Colonic mucosa (tissue), 4 donors: Measurements from ENCODE around the gene ZNF185. TPM values are rescaled to one million over a fixed set of nuclear protein-coding genes. Genes with fewer than 3 reads are reported as not detected.

Source experiments
- DNase-seq: peaks from one replicate; pipeline ENCODE4 v3.0.0-alpha.2; 2020
- H3K27ac ChIP-seq: fragments of 200-600 bp; one replicate; pipeline ENCODE4 v1.8.0; 2021
- H3K27me3 ChIP-seq: fragments of 200-600 bp; one replicate; pipeline ENCODE4 v1.8.0; 2021
- H3K36me3 ChIP-seq: fragments of 200-600 bp; one replicate; pipeline ENCODE4 v1.8.0; 2021
- H3K4me1 ChIP-seq: fragments of 200-600 bp; one replicate; pipeline ENCODE4 v1.8.0; 2021; ENCODE audit warnings: mild to moderate bottlenecking
- H3K4me3 ChIP-seq: fragments of 200-600 bp; one replicate; pipeline ENCODE4 v1.8.0; 2021
- H3K9ac ChIP-seq, 2 donors: one replicate each; pipeline ENCODE4 v1.7.0; 2013; ENCODE audit warnings: control low read depth in 2 of 2, low read depth in 2 of 2, low read length in 2 of 2
- H3K9me3 ChIP-seq: fragments of 200-600 bp; one replicate; pipeline ENCODE4 v1.8.0; 2021
- intact Hi-C: fragments of 100-400 bp; cut with DNase I; formaldehyde crosslinking; loops from one replicate; pipeline ENCODE4 v1.14.1; 2022
- total RNA-seq, 2 donors: library from RNA; stranded (reverse); fragmentation: NEBNext Ultra II Directional in 1 of 2; extraction: Animal tissue kit (Norgen Biotek cat#: 25700) in 1 of 2; gene quantifications; one replicate each; pipeline ENCODE4 v1.2.1, GENCODE V29; 2021
- TF ChIP-seq, protein P1 (sequence below): fragments of 200-600 bp; IDR thresholded peaks from one replicate; pipeline ENCODE4 v1.8.0; 2022; ENCODE audit warnings: antibody characterized with exemption, mild to moderate bottlenecking
- donor health status: healthy.
- donor health status: DM: no; HTN: no; CAD: no.
- donor health status: DM: no; HTN: no; CAD: no.

ZNF185 gene
- total RNA-seq, 2 donors from 2014 or later: 3.6 to 4.5 TPM

GRCh38 chrX:152900937-152901445, 3.1 kb downstream of the ZNF185 start:
- DNase-seq: no peak
- Histone ChIP-seq H3K4me3 (no peak overlapping the region), H3K9ac (no peak overlapping the region), H3K4me1 (no peaks in the 10 kb centered on the region), H3K27me3 (no peaks in the 10 kb centered on the region), H3K27ac (no peak overlapping the region), H3K36me3 (no peaks in the 10 kb centered on the region), H3K9me3 (no peaks in the 10 kb centered on the region)
- TF ChIP-seq, protein P1, sequence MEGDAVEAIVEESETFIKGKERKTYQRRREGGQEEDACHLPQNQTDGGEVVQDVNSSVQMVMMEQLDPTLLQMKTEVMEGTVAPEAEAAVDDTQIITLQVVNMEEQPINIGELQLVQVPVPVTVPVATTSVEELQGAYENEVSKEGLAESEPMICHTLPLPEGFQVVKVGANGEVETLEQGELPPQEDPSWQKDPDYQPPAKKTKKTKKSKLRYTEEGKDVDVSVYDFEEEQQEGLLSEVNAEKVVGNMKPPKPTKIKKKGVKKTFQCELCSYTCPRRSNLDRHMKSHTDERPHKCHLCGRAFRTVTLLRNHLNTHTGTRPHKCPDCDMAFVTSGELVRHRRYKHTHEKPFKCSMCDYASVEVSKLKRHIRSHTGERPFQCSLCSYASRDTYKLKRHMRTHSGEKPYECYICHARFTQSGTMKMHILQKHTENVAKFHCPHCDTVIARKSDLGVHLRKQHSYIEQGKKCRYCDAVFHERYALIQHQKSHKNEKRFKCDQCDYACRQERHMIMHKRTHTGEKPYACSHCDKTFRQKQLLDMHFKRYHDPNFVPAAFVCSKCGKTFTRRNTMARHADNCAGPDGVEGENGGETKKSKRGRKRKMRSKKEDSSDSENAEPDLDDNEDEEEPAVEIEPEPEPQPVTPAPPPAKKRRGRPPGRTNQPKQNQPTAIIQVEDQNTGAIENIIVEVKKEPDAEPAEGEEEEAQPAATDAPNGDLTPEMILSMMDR: no peak
- intact Hi-C loops: no loop called here

DNA sequence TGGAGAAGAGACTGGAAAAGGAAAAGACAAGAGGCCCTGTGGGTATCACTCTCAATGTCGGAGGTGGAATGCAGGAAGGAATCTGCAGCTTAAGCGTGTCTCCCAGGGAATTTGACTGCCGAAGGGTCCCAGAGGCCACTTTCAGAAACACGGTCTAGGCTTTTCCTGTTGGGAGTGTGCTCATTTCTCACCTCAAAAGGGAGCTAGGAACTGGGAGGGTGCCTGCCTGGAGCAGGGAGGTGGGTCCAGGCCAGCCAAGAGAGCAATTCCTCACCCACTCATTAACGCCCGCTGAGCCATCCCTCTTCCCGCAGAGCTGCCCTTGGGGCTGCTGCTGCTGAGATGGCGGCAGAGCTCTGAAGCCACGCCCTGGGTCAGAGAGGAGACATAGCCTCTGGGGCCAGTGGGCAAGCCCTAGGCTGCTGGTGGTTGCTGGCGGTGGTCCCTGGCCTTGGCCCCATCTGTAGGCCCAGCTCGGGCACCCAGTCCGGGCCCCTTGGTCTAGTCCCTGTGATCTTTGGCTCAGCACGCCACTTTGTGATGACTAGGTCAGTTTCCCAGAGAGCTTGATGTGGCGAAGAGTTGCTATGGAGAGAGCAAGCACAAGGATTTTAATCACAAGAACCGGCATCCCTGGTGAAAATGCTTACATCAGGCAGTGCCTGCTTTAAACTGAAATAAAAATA, 4.1 kb downstream of the ZNF185 start:
- intact Hi-C loops: no loop called here
- Histone ChIP-seq H3K4me1 (no peaks in the 10 kb centered on the region), H3K36me3 (no peaks in the 10 kb centered on the region), H3K27me3 (no peaks in the 10 kb centered on the region), H3K4me3 (no peak overlapping the region), H3K9ac (no peak overlapping the region), H3K27ac (no peak overlapping the region), H3K9me3 (no peaks in the 10 kb centered on the region)
- no peak for DNase-seq
- TF ChIP-seq, protein P1: no peak

DNA sequence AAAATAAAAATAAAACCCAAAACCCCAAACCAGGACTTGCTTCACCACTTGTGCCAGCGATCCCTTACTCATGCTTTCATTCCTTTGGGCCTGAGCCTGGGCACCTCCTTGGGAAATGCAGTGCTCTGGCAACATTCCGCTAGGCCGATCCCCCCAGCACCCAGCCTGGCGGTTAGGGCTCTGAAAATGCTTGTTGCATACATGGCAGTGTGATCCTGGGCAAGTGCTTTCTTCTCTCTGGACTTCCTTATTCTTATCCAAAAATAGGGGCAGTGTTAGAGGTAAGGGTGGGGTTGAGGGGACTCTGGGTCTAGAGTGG, 4.6 kb downstream of the ZNF185 start:
- H3K9me3 ChIP-seq: no peaks in the 10 kb centered on the region
- intact Hi-C loops: no loop called here
- no peak overlapping the region for H3K9ac ChIP-seq
- no peaks in the 10 kb centered on the region for H3K27me3 ChIP-seq
- DNase-seq: no peak
- H3K36me3 ChIP-seq: no peaks in the 10 kb centered on the region
- H3K4me1 ChIP-seq: no peaks in the 10 kb centered on the region
- no peak overlapping the region for H3K27ac ChIP-seq
- TF ChIP-seq, protein P1: no peak
- H3K4me3 ChIP-seq: no peak overlapping the region

GRCh38 chrX:152903589-152903988, 5.7 kb downstream of the ZNF185 start:
- Histone ChIP-seq H3K4me1 (no peaks in the 10 kb centered on the region), H3K4me3 (no peak overlapping the region), H3K9me3 (no peaks in the 10 kb centered on the region), H3K27ac (no peak overlapping the region), H3K27me3 (no peaks in the 10 kb centered on the region), H3K36me3 (no peaks in the 10 kb centered on the region), H3K9ac (no peak overlapping the region)
- TF ChIP-seq, protein P1: no peak
- intact Hi-C loops: no loop called here
- no peak for DNase-seq

GRCh38 chrX:152904151-152905080, 6.5 kb downstream of the ZNF185 start:
- TF ChIP-seq, protein P1: peak; percentile 71
- H3K9ac ChIP-seq: no peak overlapping the region
- no peak overlapping the region for H3K27ac ChIP-seq
- H3K36me3 ChIP-seq: no peaks in the 10 kb centered on the region
- intact Hi-C loops: no loop called here
- no peaks in the 10 kb centered on the region for H3K9me3 ChIP-seq
- H3K4me3 ChIP-seq: no peak overlapping the region
- no peaks in the 10 kb centered on the region for H3K4me1 ChIP-seq
- peak; percentile 46 for DNase-seq
- no peaks in the 10 kb centered on the region for H3K27me3 ChIP-seq
